HepG2 (cell line): ENCODE data around the gene PTGR3. TPM values are rescaled to one million over a fixed set of nuclear protein-coding genes. Genes with fewer than 3 reads are reported as not detected.

Source experiments
- ATAC-seq: fragments of 200-7000 bp; cut with Tn5 transposase; 3 replicates; pipeline ENCODE4 v1.9.1; 2020; ENCODE audit warnings: mild to moderate bottlenecking, moderate library complexity
- BruUV-seq: library from RNA; stranded (reverse); fragments of 400-500 nt; replicated peaks from 2 replicates; lab custom pipeline; 2021; lab: Mats Ljungman, UMichigan
- CTCF ChIA-PET: fragments of 300-600 bp; formaldehyde crosslinking; extraction: SDS; loops from one replicate; lab custom pipeline; 2021; ENCODE audit warnings: low total read pairs, inconsistent platforms, low intra/inter-chr PET ratio; lab: Yijun Ruan, JAX
- POLR2A ChIA-PET: fragments of 350-600 bp; sonication (Branson Sonifier 250); formaldehyde crosslinking; loops from one replicate; lab custom pipeline; 2020; ENCODE audit warnings: antibody characterized with exemption, inconsistent platforms; lab: Yijun Ruan, JAX
- DNase-seq: peaks from one replicate; pipeline ENCODE4 v3.0.0-alpha.2; 2015; ENCODE audit warnings: low spot score
- FAIRE-seq: peaks from 3 replicates; lab custom pipeline; 2011; peaks lifted over from hg19 to GRCh38; lab: Jason Lieb, UNC
- H2AFZ ChIP-seq: one replicate; pipeline ENCODE4 v1.6.1; 2011; ENCODE audit warnings: low read length, inconsistent platforms
- H3K27ac ChIP-seq: fragments of 300-600 bp; 3 replicates; pipeline ENCODE4 v1.8.0; 2011; ENCODE audit warnings: mixed run types, mild to moderate bottlenecking, mixed read lengths, low read length, inconsistent platforms; ENCODE audit not compliant: insufficient read depth; ENCODE audit errors: extremely low read length
- H3K27me3 ChIP-seq, 2 experiments: fragments of 200-600 bp in 1 of 2; 2 replicates in 1 of 2; 3 replicates in 1 of 2; pipeline versions ENCODE4 v1.6.0 to v1.8.0; 2011; ENCODE audit warnings: low read length in 2 of 2, mild to moderate bottlenecking in 2 of 2, moderate library complexity in 2 of 2, inconsistent platforms in 1 of 2; ENCODE audit not compliant: insufficient read depth in 2 of 2, control insufficient read depth in 1 of 2
- H3K36me3 ChIP-seq, 2 experiments: fragments of 200-600 bp in 1 of 2; replicated peaks in 1 of 2; 2 replicates in 1 of 2; 3 replicates in 1 of 2; pipeline versions ENCODE4 v1.5.1 to v1.8.0; 2011; ENCODE audit warnings: low read length in 2 of 2, inconsistent platforms in 1 of 2; ENCODE audit not compliant: insufficient read depth in 2 of 2, control insufficient read depth in 1 of 2
- H3K4me1 ChIP-seq: 2 replicates; pipeline ENCODE4 v1.5.1; 2012; ENCODE audit warnings: low read length, inconsistent platforms; ENCODE audit not compliant: insufficient read depth
- H3K4me2 ChIP-seq: 2 replicates; pipeline ENCODE4 v1.6.0; 2011; ENCODE audit warnings: low read depth, low read length, inconsistent platforms
- H3K4me3 ChIP-seq, 3 experiments: fragments of 200-600 bp in 1 of 3; sonication (generic), shearing (Covaris generic) in 1 of 3; replicated peaks in 1 of 3; 2 replicates each; pipeline ENCODE4 v1.5.1; 2011 to 2016; ENCODE audit warnings: low read length in 3 of 3, inconsistent platforms in 2 of 3, low read depth in 2 of 3, mild to moderate bottlenecking in 2 of 3, control low read depth in 1 of 3, mixed read lengths in 1 of 3; ENCODE audit not compliant: insufficient read depth in 1 of 3
- H3K79me2 ChIP-seq: one replicate; pipeline ENCODE4 v1.6.1; 2011; ENCODE audit warnings: low read length, inconsistent platforms; ENCODE audit not compliant: insufficient read depth
- H3K9ac ChIP-seq: 2 replicates; pipeline ENCODE4 v1.6.0; 2011; ENCODE audit warnings: mild to moderate bottlenecking, low read depth, low read length, inconsistent platforms; ENCODE audit not compliant: insufficient read depth
- H3K9me3 ChIP-seq: 2 replicates; pipeline ENCODE4 v1.5.1; 2012; ENCODE audit warnings: mild to moderate bottlenecking, low read length
- H4K20me1 ChIP-seq: 2 replicates; pipeline ENCODE4 v1.6.0; 2011; ENCODE audit warnings: inconsistent platforms, mild to moderate bottlenecking, low read length, moderate library complexity; ENCODE audit not compliant: insufficient read depth
- MATR3 ChIP-seq: sonication (generic); formaldehyde crosslinking; IDR thresholded peaks from 2 replicates; pipeline ENCODE4 v1.4.0; 2020; ENCODE audit warnings: missing genetic modification reagents
- MBD4 ChIP-seq: IDR thresholded peaks from 2 replicates; pipeline ENCODE4 v1.6.1; 2012; ENCODE audit warnings: low read length, inconsistent platforms, borderline replicate concordance
- MEIS1 ChIP-seq: sonication (generic); formaldehyde crosslinking; IDR thresholded peaks from 2 replicates; pipeline ENCODE4 v1.9.0; 2021; ENCODE audit warnings: mild to moderate bottlenecking, missing genetic modification reagents, moderate library complexity, borderline replicate concordance
- NRL ChIP-seq: sonication (generic); formaldehyde crosslinking; IDR thresholded peaks from 2 replicates; pipeline ENCODE4 v1.5.0; 2020; ENCODE audit warnings: missing genetic modification reagents, mild to moderate bottlenecking, moderate library complexity, borderline replicate concordance
- SRSF4 ChIP-seq: fragments of 200-400 bp; formaldehyde crosslinking; IDR thresholded peaks from one replicate; pipeline ENCODE4 v1.6.1; 2018; ENCODE audit warnings: mild to moderate bottlenecking, low read depth, low read length, moderate library complexity; ENCODE audit not compliant: poor library complexity, severe bottlenecking
- TP53 ChIP-seq: sonication (generic); formaldehyde crosslinking; conservative IDR thresholded peaks from 2 replicates; pipeline ENCODE4 v1.4.0; 2020; ENCODE audit warnings: missing genetic modification reagents
- ZNF562 ChIP-seq: sonication (generic); formaldehyde crosslinking; IDR thresholded peaks from 2 replicates; pipeline ENCODE4 v1.8.0; 2022; ENCODE audit warnings: missing genetic modification reagents, borderline replicate concordance
- WGBS: methylation state at CpG from one replicate; pipeline ENCODE4 v1.1.6; 2017; ENCODE audit warnings: low lambda C conversion rate; 5-methylcytosine and 5-hydroxymethylcytosine counted together
- in situ Hi-C: cut with HindIII; loops from 2 replicates; pipeline ENCODE4 v1.10.0; 2017; ENCODE audit warnings: low pct_unique_long_range_greater_than_20kb; ENCODE audit not compliant: extremely low pct_ligation_motif_present
- intact Hi-C: fragments of 100-400 bp; cut with micrococcal nuclease; formaldehyde crosslinking; loops from one replicate; pipeline ENCODE4 v1.10.0; 2022; ENCODE audit not compliant: unreplicated experiment
- polyA plus RNA-seq, 8 experiments: library from polyadenylated mRNA; depleted of rRNA in 3 of 8; stranded (reverse) in 7 of 8; unstranded in 1 of 8; fragments of >200 nt; fragmentation: Illumina TruSeq in 4 of 8; extraction: Trizol in 4 of 8; gene quantifications; 2 replicates each; pipeline versions ENCODE4 v1.2.1 to v1.2.3, GENCODE V29; 2011 to 2016; ENCODE audit warnings: low read depth in 4 of 8, missing spikeins in 1 of 8, mixed read lengths in 1 of 8; ENCODE audit not compliant: insufficient read depth in 1 of 8
- total RNA-seq, 5 experiments: library from RNA; depleted of rRNA; stranded (reverse); fragments of >200 nt; fragmentation: Illumina TruSeq; extraction: Trizol; gene quantifications; 2 replicates each; pipeline ENCODE4 v1.2.3, GENCODE V29; 2016; ENCODE audit warnings: low read depth in 1 of 5
- TF ChIP-seq, protein P1 (sequence below): sonication (generic); formaldehyde crosslinking; IDR thresholded peaks from 2 replicates; pipeline ENCODE4 v1.5.0; 2020; ENCODE audit warnings: mild to moderate bottlenecking, missing genetic modification reagents, borderline replicate concordance
- TF ChIP-seq, protein P2 (sequence below): sonication (generic); formaldehyde crosslinking; IDR thresholded peaks from 2 replicates; pipeline ENCODE4 v1.8.0; 2022; ENCODE audit warnings: mild to moderate bottlenecking, missing genetic modification reagents; ENCODE audit not compliant: insufficient replicate concordance
- TF ChIP-seq, protein P3 (sequence below): sonication (generic); formaldehyde crosslinking; IDR thresholded peaks from 2 replicates; pipeline ENCODE4 v1.4.0; 2020; ENCODE audit warnings: mild to moderate bottlenecking, missing genetic modification reagents

PTGR3 gene
- total and polyA plus RNA-seq, 2 of the 13 experiments (the other 11 are each of a cell fraction or from before 2014, with no cell fraction given): 11.5 to 25.3 TPM

DNA sequence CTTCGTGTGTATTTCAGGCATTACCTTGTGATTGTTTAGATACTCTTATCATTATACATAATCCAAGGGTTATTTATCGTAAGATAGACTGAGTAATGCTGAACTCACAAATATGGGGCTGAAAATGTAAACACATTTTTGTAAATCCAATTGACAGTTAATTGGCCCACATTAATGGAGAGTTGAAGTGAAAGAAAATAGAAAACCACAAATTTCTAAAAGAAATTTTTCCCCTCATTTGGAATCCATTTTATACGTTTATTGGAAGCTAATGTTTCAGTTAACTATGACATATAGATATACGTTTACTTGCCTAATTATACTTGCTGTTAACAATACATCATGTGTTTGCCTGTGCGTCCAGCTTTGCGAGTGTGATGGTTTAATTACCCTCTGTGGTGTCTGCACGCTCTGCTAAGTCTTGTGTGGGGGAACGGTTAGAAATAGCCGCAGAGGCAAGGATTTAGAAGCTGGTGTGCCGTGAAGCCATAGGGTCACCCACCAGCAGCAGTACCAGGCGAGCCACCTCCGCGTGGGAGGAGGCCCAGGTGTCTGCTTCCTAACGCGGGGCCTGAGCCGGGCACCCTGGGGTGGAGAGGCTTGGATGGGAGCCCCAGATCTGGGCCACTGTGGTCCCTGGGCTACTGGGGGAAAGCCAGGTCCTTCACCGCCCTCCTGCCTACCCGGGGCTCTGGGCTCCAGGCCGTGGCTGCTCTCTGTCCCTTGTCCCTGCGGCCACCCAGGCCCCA, 39.7 kb upstream of the PTGR3 start:
- ChIA-PET CTCF (no interaction called here), POLR2A (interaction anchor here (0.9 kb wide), 1 partner anchor 39 kb away, joined by 3 read pairs; the partner anchor contains the start of gene TSHZ1)
- Histone ChIP-seq H3K4me1 (peaks cover 26% of the 10 kb centered on the region), H3K27ac (no peak overlapping the region), H3K9ac (peak overlapping the region; percentile 42; the same call in 1 of the 2 replicates), H3K27me3 (no peaks in the 10 kb centered on the region), H3K9me3 (no peaks in the 10 kb centered on the region), H3K4me3 (peak overlapping the region in 1 of 3 experiments; percentile 50; a peak in 3 of 6 replicates), H2AFZ (peak overlapping the region; percentile 31), H3K79me2 (peaks cover 5% of the 10 kb centered on the region), H3K4me2 (peak overlapping the region; percentile 58), H3K36me3 (no peaks in the 10 kb centered on the region), H4K20me1 (no peaks in the 10 kb centered on the region)
- intact Hi-C loops (no loop called here), in situ Hi-C loops (no loop called here)
- no peak for DNase-seq
- no peak for FAIRE-seq
- no TSS peak for BruUV-seq
- peak; percentile 16; the same call in 1 of the 3 replicates for ATAC-seq
- 93% methylated on average over 10 of the region's 20 CpGs for WGBS
- TF ChIP-seq TP53 (CRISPR knock-in tag) (no peak), MBD4 (no peak), MEIS1 (CRISPR knock-in tag) (no peak), MATR3 (CRISPR knock-in tag) (no peak), SRSF4 (no peak), NRL (CRISPR knock-in tag) (no peak), ZNF562 (CRISPR knock-in tag) (no peak)
- TF ChIP-seq, protein P1, sequence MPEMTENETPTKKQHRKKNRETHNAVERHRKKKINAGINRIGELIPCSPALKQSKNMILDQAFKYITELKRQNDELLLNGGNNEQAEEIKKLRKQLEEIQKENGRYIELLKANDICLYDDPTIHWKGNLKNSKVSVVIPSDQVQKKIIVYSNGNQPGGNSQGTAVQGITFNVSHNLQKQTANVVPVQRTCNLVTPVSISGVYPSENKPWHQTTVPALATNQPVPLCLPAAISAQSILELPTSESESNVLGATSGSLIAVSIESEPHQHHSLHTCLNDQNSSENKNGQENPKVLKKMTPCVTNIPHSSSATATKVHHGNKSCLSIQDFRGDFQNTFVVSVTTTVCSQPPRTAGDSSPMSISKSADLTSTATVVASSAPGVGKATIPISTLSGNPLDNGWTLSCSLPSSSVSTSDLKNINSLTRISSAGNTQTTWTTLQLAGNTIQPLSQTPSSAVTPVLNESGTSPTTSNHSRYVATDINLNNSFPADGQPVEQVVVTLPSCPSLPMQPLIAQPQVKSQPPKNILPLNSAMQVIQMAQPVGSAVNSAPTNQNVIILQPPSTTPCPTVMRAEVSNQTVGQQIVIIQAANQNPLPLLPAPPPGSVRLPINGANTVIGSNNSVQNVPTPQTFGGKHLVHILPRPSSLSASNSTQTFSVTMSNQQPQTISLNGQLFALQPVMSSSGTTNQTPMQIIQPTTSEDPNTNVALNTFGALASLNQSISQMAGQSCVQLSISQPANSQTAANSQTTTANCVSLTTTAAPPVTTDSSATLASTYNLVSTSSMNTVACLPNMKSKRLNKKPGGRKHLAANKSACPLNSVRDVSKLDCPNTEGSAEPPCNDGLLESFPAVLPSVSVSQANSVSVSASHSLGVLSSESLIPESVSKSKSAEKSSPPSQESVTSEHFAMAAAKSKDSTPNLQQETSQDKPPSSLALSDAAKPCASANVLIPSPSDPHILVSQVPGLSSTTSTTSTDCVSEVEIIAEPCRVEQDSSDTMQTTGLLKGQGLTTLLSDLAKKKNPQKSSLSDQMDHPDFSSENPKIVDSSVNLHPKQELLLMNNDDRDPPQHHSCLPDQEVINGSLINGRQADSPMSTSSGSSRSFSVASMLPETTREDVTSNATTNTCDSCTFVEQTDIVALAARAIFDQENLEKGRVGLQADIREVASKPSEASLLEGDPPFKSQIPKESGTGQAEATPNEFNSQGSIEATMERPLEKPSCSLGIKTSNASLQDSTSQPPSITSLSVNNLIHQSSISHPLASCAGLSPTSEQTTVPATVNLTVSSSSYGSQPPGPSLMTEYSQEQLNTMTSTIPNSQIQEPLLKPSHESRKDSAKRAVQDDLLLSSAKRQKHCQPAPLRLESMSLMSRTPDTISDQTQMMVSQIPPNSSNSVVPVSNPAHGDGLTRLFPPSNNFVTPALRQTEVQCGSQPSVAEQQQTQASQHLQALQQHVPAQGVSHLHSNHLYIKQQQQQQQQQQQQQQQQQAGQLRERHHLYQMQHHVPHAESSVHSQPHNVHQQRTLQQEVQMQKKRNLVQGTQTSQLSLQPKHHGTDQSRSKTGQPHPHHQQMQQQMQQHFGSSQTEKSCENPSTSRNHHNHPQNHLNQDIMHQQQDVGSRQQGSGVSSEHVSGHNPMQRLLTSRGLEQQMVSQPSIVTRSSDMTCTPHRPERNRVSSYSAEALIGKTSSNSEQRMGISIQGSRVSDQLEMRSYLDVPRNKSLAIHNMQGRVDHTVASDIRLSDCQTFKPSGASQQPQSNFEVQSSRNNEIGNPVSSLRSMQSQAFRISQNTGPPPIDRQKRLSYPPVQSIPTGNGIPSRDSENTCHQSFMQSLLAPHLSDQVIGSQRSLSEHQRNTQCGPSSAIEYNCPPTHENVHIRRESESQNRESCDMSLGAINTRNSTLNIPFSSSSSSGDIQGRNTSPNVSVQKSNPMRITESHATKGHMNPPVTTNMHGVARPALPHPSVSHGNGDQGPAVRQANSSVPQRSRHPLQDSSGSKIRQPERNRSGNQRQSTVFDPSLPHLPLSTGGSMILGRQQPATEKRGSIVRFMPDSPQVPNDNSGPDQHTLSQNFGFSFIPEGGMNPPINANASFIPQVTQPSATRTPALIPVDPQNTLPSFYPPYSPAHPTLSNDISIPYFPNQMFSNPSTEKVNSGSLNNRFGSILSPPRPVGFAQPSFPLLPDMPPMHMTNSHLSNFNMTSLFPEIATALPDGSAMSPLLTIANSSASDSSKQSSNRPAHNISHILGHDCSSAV (CRISPR knock-in tag): no peak
- TF ChIP-seq, protein P2, sequence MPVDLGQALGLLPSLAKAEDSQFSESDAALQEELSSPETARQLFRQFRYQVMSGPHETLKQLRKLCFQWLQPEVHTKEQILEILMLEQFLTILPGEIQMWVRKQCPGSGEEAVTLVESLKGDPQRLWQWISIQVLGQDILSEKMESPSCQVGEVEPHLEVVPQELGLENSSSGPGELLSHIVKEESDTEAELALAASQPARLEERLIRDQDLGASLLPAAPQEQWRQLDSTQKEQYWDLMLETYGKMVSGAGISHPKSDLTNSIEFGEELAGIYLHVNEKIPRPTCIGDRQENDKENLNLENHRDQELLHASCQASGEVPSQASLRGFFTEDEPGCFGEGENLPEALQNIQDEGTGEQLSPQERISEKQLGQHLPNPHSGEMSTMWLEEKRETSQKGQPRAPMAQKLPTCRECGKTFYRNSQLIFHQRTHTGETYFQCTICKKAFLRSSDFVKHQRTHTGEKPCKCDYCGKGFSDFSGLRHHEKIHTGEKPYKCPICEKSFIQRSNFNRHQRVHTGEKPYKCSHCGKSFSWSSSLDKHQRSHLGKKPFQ (CRISPR knock-in tag): no peak
- TF ChIP-seq, protein P3, sequence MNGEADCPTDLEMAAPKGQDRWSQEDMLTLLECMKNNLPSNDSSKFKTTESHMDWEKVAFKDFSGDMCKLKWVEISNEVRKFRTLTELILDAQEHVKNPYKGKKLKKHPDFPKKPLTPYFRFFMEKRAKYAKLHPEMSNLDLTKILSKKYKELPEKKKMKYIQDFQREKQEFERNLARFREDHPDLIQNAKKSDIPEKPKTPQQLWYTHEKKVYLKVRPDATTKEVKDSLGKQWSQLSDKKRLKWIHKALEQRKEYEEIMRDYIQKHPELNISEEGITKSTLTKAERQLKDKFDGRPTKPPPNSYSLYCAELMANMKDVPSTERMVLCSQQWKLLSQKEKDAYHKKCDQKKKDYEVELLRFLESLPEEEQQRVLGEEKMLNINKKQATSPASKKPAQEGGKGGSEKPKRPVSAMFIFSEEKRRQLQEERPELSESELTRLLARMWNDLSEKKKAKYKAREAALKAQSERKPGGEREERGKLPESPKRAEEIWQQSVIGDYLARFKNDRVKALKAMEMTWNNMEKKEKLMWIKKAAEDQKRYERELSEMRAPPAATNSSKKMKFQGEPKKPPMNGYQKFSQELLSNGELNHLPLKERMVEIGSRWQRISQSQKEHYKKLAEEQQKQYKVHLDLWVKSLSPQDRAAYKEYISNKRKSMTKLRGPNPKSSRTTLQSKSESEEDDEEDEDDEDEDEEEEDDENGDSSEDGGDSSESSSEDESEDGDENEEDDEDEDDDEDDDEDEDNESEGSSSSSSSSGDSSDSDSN: no peak
